ENCODE results near the gene SLC8A2. TPM values are rescaled to one million over a fixed set of nuclear protein-coding genes. Genes with fewer than 3 reads are reported as not detected.
"Not testable (repeated sequence)": the region's sequence is repeated elsewhere in the genome, so short reads cannot be mapped to it uniquely, and the experiment has no call there.

The SLC8A2 gene
- total RNA-seq, 1 donor: not detected

DNA sequence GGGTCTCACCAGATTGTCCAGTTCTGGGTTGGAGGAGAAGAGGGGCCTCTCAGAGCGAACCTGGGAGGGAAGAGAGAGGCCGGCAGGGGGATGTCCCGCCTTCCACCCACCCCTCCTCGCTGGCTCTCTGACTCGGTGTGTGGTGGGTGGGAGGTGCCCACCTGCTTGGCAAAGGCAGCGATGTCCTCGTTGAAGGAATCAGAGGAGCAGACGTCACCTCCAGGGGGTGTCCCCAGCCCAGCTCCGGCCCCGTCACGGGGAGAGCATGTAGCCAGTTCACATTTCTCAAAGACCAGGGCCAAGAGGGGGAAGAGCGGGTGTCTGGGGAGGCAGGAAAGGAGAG lies 55.1 kb downstream of the SLC8A2 start:
- DNase-seq (ENCODE audit: low read depth): no peak
- H3K4me3 ChIP-seq (ENCODE audit: low read depth, low read length): no peak overlapping the region
- no peak for TF ChIP-seq CTCF (IDR thresholded peaks at IDR 0.05; ENCODE audit: insufficient read depth, low read depth, low read length)

GRCh38 chr19:47415953-47416642 lies 55.6 kb downstream of the SLC8A2 start:
- H3K4me3 ChIP-seq (ENCODE audit: low read depth, low read length): no peak overlapping the region
- no peak for DNase-seq (ENCODE audit: low read depth)
- TF ChIP-seq CTCF (IDR thresholded peaks at IDR 0.05; ENCODE audit: insufficient read depth, low read depth, low read length): no peak

- peak; percentile 5 for TF ChIP-seq CTCF (IDR thresholded peaks at IDR 0.05; ENCODE audit: insufficient read depth, low read depth, low read length)
- H3K4me3 ChIP-seq (ENCODE audit: low read depth, low read length): no peak overlapping the region
- DNase-seq (ENCODE audit: low read depth): no peak
These were observed 57.2 kb downstream of the SLC8A2 start for GRCh38 chr19:47414469-47414868.

DNA sequence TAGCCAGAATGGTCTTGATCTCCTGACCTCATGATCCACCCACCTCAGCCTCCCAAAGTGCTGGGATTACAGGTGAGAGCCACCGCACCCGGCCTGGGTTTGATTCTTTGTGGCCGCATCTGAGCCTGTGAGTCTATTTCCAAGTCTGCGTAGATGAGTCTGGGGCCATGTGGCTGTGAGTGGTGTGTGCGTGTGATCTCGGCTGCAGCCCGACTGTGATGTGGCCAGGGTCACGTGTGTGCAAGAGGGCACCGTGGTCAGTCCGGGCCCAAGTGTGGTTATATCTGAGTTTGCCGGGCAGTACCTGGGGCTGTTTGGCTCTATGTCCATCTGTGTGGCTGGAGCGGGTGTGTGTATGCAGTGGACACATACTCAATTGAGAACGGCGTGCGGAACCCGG lies 57.8 kb downstream of the SLC8A2 start:
- no peak for DNase-seq (ENCODE audit: low read depth)
- no peak for TF ChIP-seq CTCF (IDR thresholded peaks at IDR 0.05; ENCODE audit: insufficient read depth, low read depth, low read length)

GRCh38 chr19:47411696-47412095 lies 60.0 kb downstream of the SLC8A2 start:
- not testable (repeated sequence) for H3K4me3 ChIP-seq (ENCODE audit: low read depth, low read length); DNase-seq (ENCODE audit: low read depth)

More for the DNA sequence above, 57.8 kb downstream of the SLC8A2 start:
- H3K4me3 ChIP-seq (ENCODE audit: low read depth, low read length): no peak overlapping the region

- H3K4me3 ChIP-seq (ENCODE audit: low read depth, low read length): no peak overlapping the region
- no peak for DNase-seq (ENCODE audit: low read depth)
- no peak for TF ChIP-seq CTCF (IDR thresholded peaks at IDR 0.05; ENCODE audit: insufficient read depth, low read depth, low read length)
These were observed 60.6 kb downstream of the SLC8A2 start for GRCh38 chr19:47411101-47411500.

GRCh38 chr19:47408156-47408938 lies 63.3 kb downstream of the SLC8A2 start:
- no peak overlapping the region for H3K4me3 ChIP-seq (ENCODE audit: low read depth, low read length)
- no peak for TF ChIP-seq CTCF (IDR thresholded peaks at IDR 0.05; ENCODE audit: insufficient read depth, low read depth, low read length)
- no peak for DNase-seq (ENCODE audit: low read depth)
